ENCODE data around the gene JRKL. TPM values are rescaled to one million over a fixed set of nuclear protein-coding genes. Genes with fewer than 3 reads are reported as not detected.
A peak's percentile ranks its signal among the peaks of the same experiment; 100 is the strongest.

The JRKL gene
- total RNA-seq = 100 to 1,000 TPM in 1 of 4 donors, 1 to 10 TPM in 3; 1.1 to 210 (median 8.2) TPM

DNA sequence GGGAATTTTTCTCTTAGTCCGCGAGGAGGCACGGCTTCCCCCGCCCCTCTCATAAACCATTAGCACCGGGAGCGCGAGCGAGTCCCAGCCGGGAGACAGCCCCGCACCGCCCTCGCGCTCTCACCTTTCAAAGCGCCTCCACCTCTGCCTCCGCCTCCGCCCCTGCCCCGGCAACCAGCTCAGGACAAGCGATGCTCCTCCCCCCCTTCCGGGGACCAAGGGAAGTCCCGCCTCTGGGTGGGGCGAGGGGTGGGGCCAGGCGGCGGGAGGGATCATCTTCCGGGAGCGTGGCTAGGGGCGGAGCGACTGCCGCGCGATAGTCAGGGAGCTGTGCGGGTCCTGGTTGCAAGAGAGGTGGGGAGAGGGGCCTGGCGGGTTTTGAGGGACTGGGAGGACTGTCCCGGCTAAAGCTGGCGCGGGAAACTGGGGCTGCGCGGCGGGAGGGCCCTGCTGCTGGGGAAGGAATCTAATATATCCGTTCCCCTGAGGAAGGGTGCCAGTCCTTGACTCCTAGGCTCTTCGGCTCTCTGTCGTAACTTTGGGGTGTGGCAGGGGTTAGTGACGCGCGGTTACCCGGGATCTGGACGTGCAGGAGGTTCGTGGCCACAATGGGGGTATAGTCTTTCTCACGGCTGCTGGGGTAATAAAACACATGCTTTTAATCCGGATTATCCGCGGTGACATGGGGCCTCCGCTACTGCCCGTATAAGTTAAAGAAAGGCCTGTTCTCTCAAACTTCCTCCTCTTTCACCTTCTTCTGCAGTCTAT lies at the start of gene JRKL, which contains the start of gene CCDC82:
Gene JRKL, plus strand, starts transcription at position 294 of the 768 bp plus-strand sequence. CDS start 637 bp downstream, outside the sequence.
Gene CCDC82, minus strand, starts transcription at position 193 of the 768 bp plus-strand sequence. CDS start 5,165 bp downstream, outside the sequence.
- H3K9me3 ChIP-seq = no peaks in the 10 kb centered on the region
- H3K27ac ChIP-seq = peak within 1 kb of the TSS; percentile 87 to 91 (median 90)
- H3K4me3 ChIP-seq = peak within 1 kb of the TSS; percentile 77 to 90 (median 84)
- TF ChIP-seq, protein P1, sequence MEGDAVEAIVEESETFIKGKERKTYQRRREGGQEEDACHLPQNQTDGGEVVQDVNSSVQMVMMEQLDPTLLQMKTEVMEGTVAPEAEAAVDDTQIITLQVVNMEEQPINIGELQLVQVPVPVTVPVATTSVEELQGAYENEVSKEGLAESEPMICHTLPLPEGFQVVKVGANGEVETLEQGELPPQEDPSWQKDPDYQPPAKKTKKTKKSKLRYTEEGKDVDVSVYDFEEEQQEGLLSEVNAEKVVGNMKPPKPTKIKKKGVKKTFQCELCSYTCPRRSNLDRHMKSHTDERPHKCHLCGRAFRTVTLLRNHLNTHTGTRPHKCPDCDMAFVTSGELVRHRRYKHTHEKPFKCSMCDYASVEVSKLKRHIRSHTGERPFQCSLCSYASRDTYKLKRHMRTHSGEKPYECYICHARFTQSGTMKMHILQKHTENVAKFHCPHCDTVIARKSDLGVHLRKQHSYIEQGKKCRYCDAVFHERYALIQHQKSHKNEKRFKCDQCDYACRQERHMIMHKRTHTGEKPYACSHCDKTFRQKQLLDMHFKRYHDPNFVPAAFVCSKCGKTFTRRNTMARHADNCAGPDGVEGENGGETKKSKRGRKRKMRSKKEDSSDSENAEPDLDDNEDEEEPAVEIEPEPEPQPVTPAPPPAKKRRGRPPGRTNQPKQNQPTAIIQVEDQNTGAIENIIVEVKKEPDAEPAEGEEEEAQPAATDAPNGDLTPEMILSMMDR (IDR thresholded peaks at IDR 0.05) = no peak
- TF ChIP-seq POLR2A (IDR thresholded peaks at IDR 0.05) (peak; percentile 96), POLR2AphosphoS5 (IDR thresholded peaks at IDR 0.05) (peak; percentile 93 to 96 (median 93))
- peaks cover 5 to 23% (median 17%) of the 10 kb centered on the region in 4 donors for H3K4me1 ChIP-seq
- intact Hi-C loops (cut with DNase I; ENCODE audit: low total_unique reads) (no loop called here), in situ Hi-C loops (cut with MboI; ENCODE audit: low pct_ligation_motif_present in 1 of 4, low pct_unique_long_range_greater_than_20kb in 1 of 4, low sequenced_read_pairs in 3 of 4) (loop anchor here in 1 of 4 donors (25.0 kb wide), 1 partner anchor 553 kb away; no protein-coding TSS in a partner anchor)
- 0% methylated on average over 53 of the region's 53 CpGs; no CpG with 5 or more reads in 1 of the 2 donors for whole genome bisulfite sequencing, 2 donors (ENCODE audit: low coverage in 1 of 2)
- peak; percentile 99 for DNase-seq
- H3K36me3 ChIP-seq = no peaks in the 10 kb centered on the region
- no peaks in the 10 kb centered on the region for H3K27me3 ChIP-seq

DNA sequence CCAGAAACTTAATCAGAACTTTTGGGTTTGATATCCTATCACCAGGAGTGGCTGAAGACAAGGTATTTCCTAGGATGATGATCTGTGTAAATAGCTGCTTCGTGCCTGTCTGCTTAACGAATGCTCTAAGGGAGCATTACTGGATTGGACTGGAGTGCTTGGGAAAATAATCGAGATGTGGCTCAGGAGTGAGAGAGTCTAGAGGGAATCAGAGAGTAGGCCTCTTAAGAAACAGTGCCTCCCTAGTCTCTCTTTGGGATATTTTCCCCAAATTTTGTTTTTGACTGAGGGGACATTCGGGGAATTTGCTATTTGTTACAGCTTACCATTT lies 49.3 kb upstream of the JRKL start:
- Histone ChIP-seq H3K27me3 (no peaks in the 10 kb centered on the region), H3K27ac (peak overlapping the region; percentile 82 to 89 (median 86)), H3K4me3 (peak overlapping the region in 2 of 4 donors; percentile 53 to 90), H3K9me3 (no peaks in the 10 kb centered on the region), H3K36me3 (no peaks in the 10 kb centered on the region), H3K4me1 (peaks cover 28 to 65% (median 50%) of the 10 kb centered on the region in 4 donors)
- no peak for TF ChIP-seq EP300 (IDR thresholded peaks at IDR 0.05; ENCODE audit: low read depth)
- TF ChIP-seq, protein P1 (IDR thresholded peaks at IDR 0.05) = no peak
- no peak for TF ChIP-seq POLR2AphosphoS5 (IDR thresholded peaks at IDR 0.05)
- no peak for TF ChIP-seq POLR2A (IDR thresholded peaks at IDR 0.05)
- DNase-seq = no peak
- WGBS, 2 donors (ENCODE audit: low coverage in 1 of 2) = 55 to 90% methylated on average over 2 to 4 of the region's 4 CpGs
- intact Hi-C loops (cut with DNase I; ENCODE audit: low total_unique reads) (loop anchor here (5.0 kb wide), 1 partner anchor 288 kb away; no protein-coding TSS in a partner anchor), in situ Hi-C loops (cut with MboI; ENCODE audit: low pct_ligation_motif_present in 1 of 4, low pct_unique_long_range_greater_than_20kb in 1 of 4, low sequenced_read_pairs in 3 of 4) (loop anchor here (5.0 to 25.0 kb wide), 4 partner anchors 103 to 286 kb away; no protein-coding TSS in a partner anchor)

- Histone ChIP-seq H3K27ac (peak overlapping the region; percentile 82 to 89 (median 86)), H3K4me1 (peaks cover 28 to 56% (median 50%) of the 10 kb centered on the region in 4 donors)
These were observed 48.4 kb upstream of the JRKL start for GRCh38 chr11:96341211-96342013.

More at GRCh38 chr11:96341211-96342013, 48.4 kb upstream of the JRKL start:
- peak overlapping the region; percentile 53 to 90 (median 64) for H3K4me3 ChIP-seq
- no peaks in the 10 kb centered on the region for H3K27me3 ChIP-seq
- WGBS, 2 donors (ENCODE audit: low coverage in 1 of 2) = 7% methylated on average over 25 of the region's 26 CpGs; no CpG with 5 or more reads in 1 of the 2 donors
- TF ChIP-seq POLR2AphosphoS5 (IDR thresholded peaks at IDR 0.05) (peak; percentile 12 to 58 (median 28)), POLR2A (IDR thresholded peaks at IDR 0.05) (peak; percentile 40), EP300 (IDR thresholded peaks at IDR 0.05; ENCODE audit: low read depth) (no peak)
- TF ChIP-seq, protein P1 (IDR thresholded peaks at IDR 0.05) = peak; percentile 35 to 55 (median 50)
- no peaks in the 10 kb centered on the region for H3K36me3 ChIP-seq
- no peaks in the 10 kb centered on the region for H3K9me3 ChIP-seq
- in situ Hi-C loops (cut with MboI; ENCODE audit: low pct_ligation_motif_present in 1 of 4, low pct_unique_long_range_greater_than_20kb in 1 of 4, low sequenced_read_pairs in 3 of 4) (loop anchor here (5.0 to 25.0 kb wide), 4 partner anchors 104 to 287 kb away; no protein-coding TSS in a partner anchor), intact Hi-C loops (cut with DNase I; ENCODE audit: low total_unique reads) (loop anchor here (5.0 kb wide), 1 partner anchor 289 kb away; no protein-coding TSS in a partner anchor)
- DNase-seq = peak; percentile 75
